ENCODE results near the gene ORAI3.
"Not testable (repeated sequence)": the region's sequence is repeated elsewhere in the genome, so short reads cannot be mapped to it uniquely, and the experiment has no call there.

Gene ORAI3

GRCh38 chr16:30924076-30924912, 24.6 kb upstream of the ORAI3 start:
- no peak for DNase-seq

- no peak for DNase-seq
Measured at GRCh38 chr16:30924913-30925631, 23.8 kb upstream of the ORAI3 start.

- DNase-seq, result no peak
Measured at GRCh38 chr16:30925632-30925987, 23.3 kb upstream of the ORAI3 start.

- no peak for DNase-seq
Measured at GRCh38 chr16:30925995-30926811, 22.7 kb upstream of the ORAI3 start.

GRCh38 chr16:30926937-30927788, 21.7 kb upstream of the ORAI3 start:
- no peak for DNase-seq

GRCh38 chr16:30927789-30928378, 21.0 kb upstream of the ORAI3 start:
- DNase-seq, result no peak

GRCh38 chr16:30928390-30928789, 20.5 kb upstream of the ORAI3 start:
- no peak for DNase-seq

- no peak for DNase-seq
Measured at GRCh38 chr16:30929167-30929566, 19.7 kb upstream of the ORAI3 start.

- DNase-seq, result no peak
Measured at GRCh38 chr16:30930160-30930571, 18.7 kb upstream of the ORAI3 start.

- DNase-seq, result no peak
Measured at GRCh38 chr16:30931068-30931650, 17.7 kb upstream of the ORAI3 start.

- no peak for DNase-seq
Measured at GRCh38 chr16:30934827-30935557, 13.9 kb upstream of the ORAI3 start.

GRCh38 chr16:30937692-30938091, 11.2 kb upstream of the ORAI3 start:
- DNase-seq, result no peak

GRCh38 chr16:30939571-30939970, 9.3 kb upstream of the ORAI3 start:
- not testable (repeated sequence) for DNase-seq

- DNase-seq, result no peak
Measured at GRCh38 chr16:30941600-30942425, 7.1 kb upstream of the ORAI3 start.

- DNase-seq, result no peak
Measured at GRCh38 chr16:30942426-30942806, 6.5 kb upstream of the ORAI3 start.

GRCh38 chr16:30944352-30944751, 4.5 kb upstream of the ORAI3 start:
- DNase-seq, result no peak

- no peak for DNase-seq
Measured at GRCh38 chr16:30946671-30947540, 2.0 kb upstream of the ORAI3 start.

- no peak for DNase-seq
Measured at GRCh38 chr16:30947541-30947858, 1.4 kb upstream of the ORAI3 start.
